ENCODE results near the gene WARS2. TPM values are rescaled to one million over a fixed set of nuclear protein-coding genes. Genes with fewer than 3 reads are reported as not detected.

WARS2 gene
- total RNA-seq, 4 donors from 2014 or later = 13.3 to 28.1 (median 16.2) TPM

DNA sequence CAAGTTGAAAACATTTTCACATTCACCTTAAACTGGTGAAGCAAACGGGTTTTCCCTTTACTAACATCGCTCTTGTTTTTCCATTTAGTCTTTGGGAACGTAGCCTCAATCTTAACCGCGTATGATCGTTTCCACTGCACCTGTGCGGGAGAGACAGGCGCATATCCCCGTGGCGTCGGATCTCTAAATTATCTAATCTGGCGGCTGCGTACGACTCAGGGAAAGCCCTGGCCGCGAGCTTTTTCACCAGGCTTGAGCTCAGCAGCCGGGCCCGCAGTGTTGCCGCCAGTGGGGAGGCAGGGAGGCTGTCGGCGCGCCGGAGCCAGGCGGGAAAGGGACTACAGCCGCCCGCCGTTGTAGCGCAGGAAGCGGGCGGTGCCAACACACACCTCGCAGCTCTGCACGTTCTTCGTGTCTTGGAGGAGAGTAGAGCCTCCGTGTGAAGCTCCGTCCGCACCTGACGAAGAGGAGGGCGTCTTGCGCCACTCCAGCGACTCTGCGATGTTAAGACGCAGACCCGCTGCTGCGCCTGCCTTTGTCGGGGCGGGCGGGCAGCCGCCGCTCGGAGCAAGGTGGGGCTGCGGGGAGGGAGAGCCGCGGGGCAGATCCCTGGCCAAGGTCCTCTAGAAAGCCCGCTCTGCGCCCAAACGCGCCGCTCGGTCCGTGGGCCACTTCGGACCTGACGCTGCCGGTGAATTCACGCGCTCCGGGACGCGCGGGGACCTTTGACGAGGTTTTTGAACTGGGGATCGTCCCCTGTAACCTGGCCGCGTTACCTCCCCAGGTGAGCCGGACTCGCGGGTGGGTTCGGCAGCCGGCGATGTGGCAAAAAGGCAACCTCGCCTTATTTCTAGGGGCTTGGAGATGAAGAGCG lies 133.8 kb downstream of the WARS2 start:
- Histone ChIP-seq H3K27me3 (peaks cover 61% of the 10 kb centered on the region), H3K27ac (no peak overlapping the region), H3K9me3 (no peaks in the 10 kb centered on the region), H3K36me3 (no peaks in the 10 kb centered on the region), H3K4me3 (peak overlapping the region; percentile 8), H3K4me1 (peaks cover 42% of the 10 kb centered on the region)
- DNase-seq (ENCODE audit: low spot score in 2 of 2) = no peak
- WGBS = 32% methylated on average over 30 of the region's 81 CpGs
- TF ChIP-seq POLR2AphosphoS5 (IDR thresholded peaks at IDR 0.05) (no peak), POLR2A (IDR thresholded peaks at IDR 0.05) (no peak), EP300 (IDR thresholded peaks at IDR 0.05) (no peak)
- TF ChIP-seq, protein P1, sequence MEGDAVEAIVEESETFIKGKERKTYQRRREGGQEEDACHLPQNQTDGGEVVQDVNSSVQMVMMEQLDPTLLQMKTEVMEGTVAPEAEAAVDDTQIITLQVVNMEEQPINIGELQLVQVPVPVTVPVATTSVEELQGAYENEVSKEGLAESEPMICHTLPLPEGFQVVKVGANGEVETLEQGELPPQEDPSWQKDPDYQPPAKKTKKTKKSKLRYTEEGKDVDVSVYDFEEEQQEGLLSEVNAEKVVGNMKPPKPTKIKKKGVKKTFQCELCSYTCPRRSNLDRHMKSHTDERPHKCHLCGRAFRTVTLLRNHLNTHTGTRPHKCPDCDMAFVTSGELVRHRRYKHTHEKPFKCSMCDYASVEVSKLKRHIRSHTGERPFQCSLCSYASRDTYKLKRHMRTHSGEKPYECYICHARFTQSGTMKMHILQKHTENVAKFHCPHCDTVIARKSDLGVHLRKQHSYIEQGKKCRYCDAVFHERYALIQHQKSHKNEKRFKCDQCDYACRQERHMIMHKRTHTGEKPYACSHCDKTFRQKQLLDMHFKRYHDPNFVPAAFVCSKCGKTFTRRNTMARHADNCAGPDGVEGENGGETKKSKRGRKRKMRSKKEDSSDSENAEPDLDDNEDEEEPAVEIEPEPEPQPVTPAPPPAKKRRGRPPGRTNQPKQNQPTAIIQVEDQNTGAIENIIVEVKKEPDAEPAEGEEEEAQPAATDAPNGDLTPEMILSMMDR (IDR thresholded peaks at IDR 0.05) = no peak

GRCh38 chr1:119005724-119006405 lies 134.6 kb downstream of the WARS2 start:
- Histone ChIP-seq H3K27ac (no peak overlapping the region), H3K27me3 (peaks cover 69% of the 10 kb centered on the region), H3K36me3 (no peaks in the 10 kb centered on the region), H3K4me1 (peaks cover 50% of the 10 kb centered on the region), H3K9me3 (no peaks in the 10 kb centered on the region), H3K4me3 (no peak overlapping the region)
- TF ChIP-seq POLR2AphosphoS5 (IDR thresholded peaks at IDR 0.05) (no peak), EP300 (IDR thresholded peaks at IDR 0.05) (no peak), POLR2A (IDR thresholded peaks at IDR 0.05) (no peak)
- TF ChIP-seq, protein P1 (IDR thresholded peaks at IDR 0.05) = no peak
- WGBS = 31% methylated on average over 17 of the region's 17 CpGs
- DNase-seq (ENCODE audit: low spot score in 2 of 2) = no peak

DNA sequence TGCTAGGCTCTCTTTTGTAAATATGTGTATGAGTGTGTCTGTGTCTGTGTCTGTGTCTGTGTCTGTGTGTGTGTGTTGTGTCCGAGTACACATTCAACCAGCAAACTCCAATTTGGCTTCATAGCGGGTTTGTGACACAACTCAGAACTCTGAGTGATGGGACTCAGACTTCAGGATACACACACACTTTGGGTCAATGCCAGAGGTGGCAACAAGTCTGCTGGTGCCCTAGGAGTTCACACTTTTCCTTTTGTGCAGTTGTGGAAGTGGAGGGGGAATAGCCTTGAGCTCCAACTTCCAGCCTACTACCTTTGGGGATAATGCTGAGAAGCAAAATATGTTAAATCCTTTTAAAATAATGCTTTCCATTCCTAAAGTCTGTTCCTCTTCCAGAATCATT lies 135.7 kb downstream of the WARS2 start:
- 80% methylated on average over 2 of the region's 2 CpGs for WGBS
- no peak overlapping the region for H3K4me3 ChIP-seq
- H3K36me3 ChIP-seq = no peaks in the 10 kb centered on the region
- no peak for DNase-seq (ENCODE audit: low spot score in 2 of 2)
- TF ChIP-seq EP300 (IDR thresholded peaks at IDR 0.05) = no peak
- TF ChIP-seq POLR2A (IDR thresholded peaks at IDR 0.05) = no peak
- TF ChIP-seq, protein P1 (IDR thresholded peaks at IDR 0.05) = no peak
- no peak for TF ChIP-seq POLR2AphosphoS5 (IDR thresholded peaks at IDR 0.05)
- H3K9me3 ChIP-seq = no peaks in the 10 kb centered on the region
- H3K27me3 ChIP-seq = peaks cover 80% of the 10 kb centered on the region
- H3K4me1 ChIP-seq = peaks cover 61% of the 10 kb centered on the region
- H3K27ac ChIP-seq = no peak overlapping the region

DNA sequence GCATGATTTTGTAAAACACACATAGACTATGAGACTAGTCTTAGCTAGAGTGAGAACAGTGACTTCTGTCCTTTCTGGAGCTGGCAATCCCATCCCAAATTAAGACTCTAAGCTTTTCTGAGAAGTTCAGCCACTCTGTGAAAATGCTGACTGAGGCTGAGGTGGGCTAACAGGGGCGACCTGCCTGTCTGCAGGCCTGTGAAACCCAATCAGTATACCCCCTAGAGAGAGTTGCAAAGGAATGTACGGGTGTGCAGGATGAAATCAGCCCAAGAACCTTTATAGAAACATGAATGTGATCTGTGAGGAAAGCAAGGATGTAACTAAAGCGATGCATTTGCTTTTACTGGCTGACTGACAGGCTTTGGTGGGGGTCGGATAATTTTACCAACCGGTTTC lies 136.3 kb downstream of the WARS2 start:
- Histone ChIP-seq H3K27me3 (peaks cover 85% of the 10 kb centered on the region), H3K27ac (no peak overlapping the region), H3K36me3 (no peaks in the 10 kb centered on the region), H3K4me1 (peaks cover 61% of the 10 kb centered on the region), H3K9me3 (no peaks in the 10 kb centered on the region), H3K4me3 (no peak overlapping the region)
- no peak for DNase-seq (ENCODE audit: low spot score in 2 of 2)
- WGBS = 45% methylated on average over 5 of the region's 5 CpGs
- no peak for TF ChIP-seq POLR2A (IDR thresholded peaks at IDR 0.05)
- TF ChIP-seq, protein P1 (IDR thresholded peaks at IDR 0.05) = no peak

All from suprapubic skin (tissue), 4 donors.